ENCODE results near the gene TMEM69.
"Not testable (repeated sequence)": the region's sequence is repeated elsewhere in the genome, so short reads cannot be mapped to it uniquely, and the experiment has no call there.

The TMEM69 gene

DNA sequence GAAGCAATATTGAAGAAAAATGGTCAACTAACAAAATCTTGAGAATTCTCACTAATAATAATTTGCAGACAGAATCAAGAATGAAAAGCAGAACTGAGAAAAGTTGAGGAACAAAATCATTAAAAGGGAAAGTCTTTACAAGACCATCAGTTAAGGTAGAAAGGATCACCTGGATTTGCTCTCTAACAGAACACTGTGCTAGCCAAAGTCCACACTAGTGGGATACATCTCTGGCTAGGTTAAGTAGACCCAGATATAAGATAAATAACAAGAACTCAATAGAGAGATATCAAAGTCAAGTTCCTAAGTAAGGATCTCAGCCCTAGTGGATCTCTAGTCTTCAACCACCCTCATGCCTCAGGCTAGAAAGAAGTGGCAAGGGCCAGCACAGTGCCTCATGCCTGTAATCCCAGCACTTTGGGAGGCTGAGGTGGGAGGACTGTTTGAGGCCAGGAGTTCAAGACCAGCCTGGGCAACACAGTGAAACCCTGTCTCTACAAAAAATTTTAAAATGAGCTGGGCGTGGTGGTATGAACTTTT is 42.9 kb downstream of the TMEM69 start:
- DNase-seq = no peak

DNA sequence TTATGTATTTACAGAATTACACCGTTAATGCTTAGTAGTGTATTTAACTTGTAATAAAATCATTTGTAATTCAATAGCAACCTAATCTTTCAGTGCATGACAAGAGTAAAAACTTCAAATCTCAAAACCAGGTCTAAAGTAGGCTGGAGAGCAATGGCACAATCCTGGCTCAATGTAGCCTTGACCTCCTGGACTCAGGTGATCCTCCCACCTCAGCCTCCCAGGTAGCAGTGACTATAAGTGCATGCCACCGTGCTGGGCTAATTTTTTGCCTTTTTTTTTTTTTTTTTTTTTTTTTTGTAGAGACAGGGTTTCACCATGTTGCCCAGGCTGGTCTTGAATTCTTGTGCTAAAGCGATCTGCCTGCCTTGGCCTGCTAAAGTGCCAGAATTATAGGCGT is 51.2 kb downstream of the TMEM69 start:
- DNase-seq = no peak

DNA sequence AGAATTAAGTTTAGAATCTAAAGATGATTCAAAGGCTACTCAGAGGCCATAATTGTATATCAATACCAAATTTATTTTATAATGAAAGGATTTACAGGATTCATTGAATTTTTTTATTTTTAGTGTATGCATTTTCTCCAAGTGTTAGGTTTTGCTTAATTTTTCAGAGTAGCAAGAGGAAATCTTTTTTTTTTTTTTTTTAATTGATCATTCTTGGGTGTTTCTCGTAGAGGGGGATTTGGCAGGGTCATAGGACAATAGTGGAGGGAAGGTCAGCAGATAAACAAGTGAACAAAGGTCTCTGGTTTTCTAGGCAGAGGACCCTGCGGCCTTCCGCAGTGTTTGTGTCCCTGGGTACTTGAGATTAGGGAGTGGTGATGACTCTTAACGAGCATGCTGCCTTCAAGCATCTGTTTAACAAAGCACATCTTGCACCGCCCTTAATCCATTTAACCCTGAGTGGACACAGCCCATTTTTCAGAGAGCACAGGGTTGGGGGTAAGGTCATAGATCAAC is 51.7 kb downstream of the TMEM69 start:
- DNase-seq = not testable (repeated sequence)

Data from nucleus accumbens (tissue), 56 donors.